DMS114 treated with DMSO at 0.1 percent for 48 hours (cell line): ENCODE data around the gene TSPAN9.

Experiments
- DNase-seq: peaks from one replicate; lab custom pipeline; 2025; ENCODE audit not compliant: unreplicated experiment; lab: John Stamatoyannopoulos, UW

The TSPAN9 gene

DNA sequence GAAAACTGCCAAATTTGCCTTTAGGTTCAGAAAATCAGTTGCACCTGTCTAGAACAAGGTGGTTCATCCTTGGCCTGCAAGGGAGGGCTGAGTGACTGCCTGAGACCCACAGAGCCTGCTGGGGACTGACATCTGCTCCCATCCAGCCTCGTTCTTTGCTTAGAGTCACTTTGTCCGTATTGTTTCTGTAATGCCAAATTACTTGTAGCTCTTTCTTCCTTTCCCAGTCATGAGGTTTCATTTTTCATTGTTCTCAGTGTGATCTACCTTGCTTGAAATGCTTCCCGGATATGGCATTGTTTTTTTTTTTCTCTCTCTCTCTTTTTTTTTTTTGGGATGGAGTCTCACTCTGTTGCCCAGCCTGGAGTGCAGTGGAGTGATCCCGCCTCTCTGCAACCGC, 21.3 kb downstream of the TSPAN9 start:
- DNase-seq: no peak

DNA sequence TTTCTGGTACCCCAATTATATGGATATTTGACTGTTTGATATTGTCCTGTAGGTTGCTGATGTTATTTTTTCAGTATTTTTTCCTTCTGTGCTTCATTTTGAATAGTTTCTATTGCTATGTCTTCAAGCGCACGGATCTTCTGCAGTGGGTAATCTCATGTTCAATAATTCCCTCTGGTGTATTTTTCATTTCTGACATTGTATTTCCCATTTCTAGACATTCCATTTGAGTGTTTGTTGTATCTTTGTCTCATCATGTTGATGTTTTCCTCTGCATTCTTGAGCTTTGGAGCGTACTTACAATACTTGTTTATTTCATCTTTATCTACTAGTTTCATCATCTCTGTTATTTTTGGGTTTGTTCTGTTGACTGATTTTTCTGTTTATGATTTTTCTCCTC, 22.0 kb downstream of the TSPAN9 start:
- DNase-seq: no peak

DNA sequence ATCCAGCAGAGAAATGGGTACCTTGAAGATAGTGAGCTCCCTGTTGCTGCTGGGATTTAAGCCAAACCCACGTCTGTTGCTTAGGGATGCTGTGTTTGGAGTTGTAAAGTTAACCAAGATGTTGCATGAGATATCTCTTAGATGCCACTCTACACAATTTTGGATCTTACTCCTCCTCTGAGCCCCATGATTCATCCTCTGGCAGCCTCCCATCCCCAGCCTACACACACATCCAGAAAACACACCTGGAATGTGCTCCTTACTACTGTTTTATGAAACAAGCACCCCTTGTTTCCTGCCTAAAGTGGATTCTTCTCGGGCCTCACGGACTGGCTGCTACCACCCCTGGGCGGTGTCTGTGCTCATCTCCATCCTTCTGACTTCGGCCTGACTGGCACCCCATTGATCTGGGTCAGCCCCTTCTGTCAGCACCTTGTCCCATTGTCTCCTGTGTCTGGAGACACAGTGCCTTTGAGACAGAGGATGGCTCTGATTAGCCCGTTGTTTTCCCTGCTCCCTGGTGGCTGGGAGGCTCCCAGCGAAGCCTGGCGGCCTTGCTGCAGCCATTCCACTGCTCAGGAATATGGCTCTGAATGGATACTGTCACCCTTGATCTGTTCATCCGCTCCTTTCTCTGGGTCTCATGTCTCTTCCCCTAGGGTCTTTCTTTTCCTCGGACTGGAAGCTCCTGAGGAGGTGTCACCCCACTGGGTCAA, 24.3 kb downstream of the TSPAN9 start:
- DNase-seq: no peak

DNA sequence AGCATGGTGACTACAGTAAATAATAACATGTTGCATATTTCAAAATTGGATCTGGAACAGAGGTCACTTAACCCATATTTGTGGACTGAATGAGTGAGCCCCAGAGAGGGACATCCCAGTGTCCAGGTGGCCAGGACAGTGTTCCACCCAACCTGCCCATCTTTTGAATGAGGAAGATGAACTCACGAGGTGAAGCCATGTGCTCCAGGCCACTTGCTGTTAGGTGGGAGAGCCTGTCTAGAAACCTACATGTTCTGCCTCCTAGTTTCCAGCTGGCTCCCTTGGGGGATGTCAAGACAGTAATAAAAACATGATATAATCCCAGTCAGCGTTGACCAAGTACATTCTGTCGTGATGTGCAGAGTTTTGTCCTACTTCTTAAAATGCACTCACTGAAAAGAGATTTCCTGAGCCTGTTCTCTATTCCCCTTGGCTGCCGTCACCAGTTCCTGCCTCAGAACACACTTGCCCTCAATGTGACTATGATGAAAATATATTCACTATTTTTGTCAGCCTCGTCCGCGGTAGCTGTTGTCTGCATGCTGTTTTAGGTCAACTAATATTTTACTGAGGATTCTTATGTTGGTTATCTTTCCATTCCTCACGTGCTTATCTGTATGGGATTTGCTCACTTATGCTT, 25.7 kb downstream of the TSPAN9 start:
- DNase-seq: no peak

DNA sequence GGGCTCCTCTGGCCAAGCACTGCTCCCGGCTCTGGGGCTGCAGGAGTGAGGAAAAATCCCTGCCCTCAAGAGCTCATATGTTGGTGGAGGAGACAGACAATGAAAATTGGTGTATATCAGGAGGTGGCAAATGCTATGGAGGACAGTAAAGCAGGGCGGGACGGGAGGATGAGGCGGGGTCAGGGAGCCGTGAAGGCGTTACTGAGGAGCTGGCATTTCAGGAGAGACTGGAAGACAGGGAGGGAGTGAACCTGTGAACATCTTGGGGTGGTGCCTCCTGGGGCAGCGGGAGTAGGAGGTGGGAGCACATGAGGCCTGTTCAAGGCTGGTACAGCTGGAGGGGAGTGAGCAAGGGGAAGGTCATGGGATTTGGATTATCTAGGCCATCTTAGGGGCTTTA, 26.6 kb downstream of the TSPAN9 start:
- no peak for DNase-seq

DNA sequence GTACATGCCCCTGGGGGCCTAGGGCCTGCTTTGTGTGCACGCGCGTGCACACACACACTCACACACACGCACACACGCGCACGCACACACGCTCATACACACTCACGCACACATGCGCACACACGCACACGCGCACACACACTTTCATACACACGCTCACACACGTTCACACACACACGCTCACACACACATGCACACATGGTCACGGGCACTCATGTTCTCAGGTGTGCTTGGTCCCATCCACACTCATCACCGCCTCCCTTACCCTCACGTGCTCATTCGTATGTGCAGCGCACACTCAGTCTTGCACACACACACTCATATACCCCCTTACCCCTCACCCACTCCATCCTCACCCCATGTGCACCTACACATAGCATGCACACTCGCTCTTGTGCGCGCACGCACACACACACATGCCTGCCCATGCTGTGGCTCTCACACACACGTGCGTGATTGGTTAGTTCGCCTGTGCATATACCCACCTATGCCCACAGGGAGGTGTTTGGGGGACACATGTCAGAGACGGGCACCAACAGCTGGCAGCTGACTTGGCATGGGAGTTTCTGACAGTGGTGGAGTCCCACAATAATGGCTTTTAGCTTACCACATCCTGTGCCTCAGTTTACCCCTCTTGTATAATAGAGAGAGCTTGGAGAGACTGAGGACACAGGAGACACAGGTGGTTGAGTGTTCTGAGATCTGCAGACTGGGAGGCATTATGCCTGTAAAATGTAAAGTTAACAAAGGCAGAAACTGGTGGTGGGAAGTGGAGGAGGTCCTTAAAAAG, 28.7 kb downstream of the TSPAN9 start:
- no peak for DNase-seq

DNA sequence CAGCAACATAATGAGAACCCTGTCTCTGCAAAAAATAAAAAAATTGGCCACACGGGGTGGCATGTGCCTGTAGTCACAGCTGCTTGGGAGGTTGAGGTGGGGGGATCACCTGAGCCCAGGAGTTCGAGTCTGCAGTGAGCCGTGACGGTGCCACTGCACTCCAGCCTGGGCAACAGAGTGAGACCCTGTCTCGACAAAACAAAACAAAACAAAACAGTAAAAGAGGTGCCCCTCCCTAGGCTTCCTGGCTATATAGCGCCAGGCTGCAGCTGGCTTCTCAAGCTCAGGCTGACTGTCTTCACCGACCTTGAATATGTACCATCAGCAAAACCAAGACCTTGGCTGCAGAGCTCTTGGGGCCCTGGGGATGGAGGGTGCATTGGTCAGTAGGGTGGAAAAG, 29.4 kb downstream of the TSPAN9 start:
- no peak for DNase-seq

DNA sequence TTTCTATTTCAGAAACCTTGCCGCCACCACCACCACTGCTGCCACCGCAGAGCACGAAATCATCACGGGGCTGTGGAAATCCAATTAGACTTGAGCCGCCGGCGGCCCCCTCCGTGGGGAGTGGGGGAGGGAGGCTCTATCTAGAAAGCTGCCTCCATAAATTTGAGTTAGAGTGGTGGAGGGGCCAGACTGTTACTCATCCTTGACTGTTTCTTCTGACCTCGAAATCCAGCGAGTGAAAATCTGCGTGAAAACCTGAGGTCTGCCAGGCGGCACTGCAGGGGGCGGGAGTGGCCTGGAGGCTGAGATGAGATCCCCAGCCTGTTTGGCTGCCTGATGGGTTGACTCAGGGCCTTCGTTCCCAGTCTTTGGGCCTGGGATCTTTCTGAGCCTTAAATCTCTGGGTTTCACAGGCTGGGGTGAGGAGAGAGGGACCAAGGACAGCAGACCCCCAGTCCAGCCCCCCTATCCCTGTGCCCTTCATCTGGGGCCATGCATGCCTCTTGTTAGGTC, 29.9 kb downstream of the TSPAN9 start:
- DNase-seq: no peak

DNA sequence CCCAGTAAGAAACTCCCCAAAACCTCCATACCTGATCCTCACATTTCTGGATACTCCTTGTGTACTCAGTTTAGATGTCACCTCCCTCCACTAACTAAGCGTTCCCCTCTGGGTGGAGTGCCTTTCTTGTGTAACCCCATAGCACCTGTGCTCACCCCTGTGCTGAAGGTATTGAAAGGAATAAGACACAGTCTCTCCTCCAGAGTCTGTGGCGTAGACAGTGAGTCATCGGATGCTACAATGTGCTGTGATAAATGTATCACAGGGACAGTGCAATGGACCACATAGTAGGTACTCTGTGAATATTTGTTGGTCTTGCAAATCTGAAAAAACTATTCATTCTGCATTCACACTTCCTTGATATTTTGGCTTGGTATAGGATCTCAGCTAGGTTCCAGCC, 30.8 kb downstream of the TSPAN9 start:
- DNase-seq: no peak

DNA sequence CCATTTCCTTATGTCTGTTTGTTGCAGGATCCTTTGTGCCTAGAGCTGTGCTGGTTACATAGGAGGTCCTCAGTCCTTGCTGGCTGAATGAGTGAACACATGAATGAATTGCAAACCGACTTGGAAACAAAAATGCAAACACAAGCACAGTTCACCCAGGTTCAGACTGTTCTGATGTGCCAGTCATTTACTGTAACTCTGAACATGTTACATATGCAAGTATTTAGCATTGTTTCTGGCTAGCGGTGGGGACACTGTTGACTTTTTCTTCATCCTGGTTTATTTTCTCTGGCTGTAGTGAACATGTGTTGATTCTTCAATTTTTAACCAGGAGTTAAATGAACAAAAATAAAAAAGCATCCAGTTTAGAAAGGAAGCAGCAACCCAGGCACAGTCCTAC, 33.4 kb downstream of the TSPAN9 start:
- DNase-seq: no peak

DNA sequence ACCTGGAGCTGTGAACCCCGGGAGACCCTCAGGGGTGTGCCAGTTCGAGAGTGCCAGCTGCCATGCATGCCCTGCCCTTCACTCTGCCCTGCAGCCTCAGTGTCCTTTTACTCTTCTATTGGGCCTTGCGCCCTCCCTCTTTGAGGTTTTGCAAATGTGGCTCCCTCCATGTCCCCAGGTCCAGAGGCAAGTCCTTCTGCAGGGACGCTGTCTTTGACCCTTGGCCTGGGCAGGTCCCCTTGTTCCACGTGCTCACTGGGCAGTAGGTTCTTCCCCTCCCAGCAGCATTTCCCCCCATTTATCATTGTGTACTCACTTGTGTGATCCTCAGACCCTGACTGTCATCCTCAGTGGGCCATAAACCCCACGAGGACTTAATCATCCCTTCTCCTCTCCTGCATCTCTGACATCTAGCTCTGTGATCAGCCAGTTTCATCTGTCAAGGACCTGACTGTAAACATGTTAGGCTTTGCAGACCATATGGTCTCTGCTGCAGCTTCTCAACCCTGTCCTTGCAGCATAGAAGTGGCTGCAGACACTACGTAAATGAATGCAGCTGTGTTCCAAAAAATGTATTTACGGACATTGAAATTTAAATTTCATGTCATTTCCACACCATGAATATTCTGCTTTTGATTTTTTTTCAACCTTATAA, 36.6 kb downstream of the TSPAN9 start:
- no peak for DNase-seq

DNA sequence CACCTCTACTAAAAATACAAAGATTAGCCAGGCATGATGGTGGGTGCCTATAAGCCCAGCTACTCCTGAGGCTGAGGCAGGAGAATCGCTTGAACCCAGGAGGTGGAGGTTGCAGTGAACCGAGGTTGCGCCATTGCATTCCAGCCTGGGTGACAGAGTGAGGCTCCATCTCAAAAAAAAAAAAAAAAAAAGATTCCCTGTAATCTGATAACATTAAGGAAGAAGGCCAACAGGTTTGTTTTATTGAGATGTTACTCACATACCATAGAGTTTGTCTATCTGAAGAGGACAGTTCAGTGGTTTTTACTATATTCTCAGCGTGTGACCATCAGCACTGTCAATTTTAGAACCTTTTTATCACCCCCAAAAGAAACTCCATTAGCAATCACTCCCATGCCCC, 37.5 kb downstream of the TSPAN9 start:
- DNase-seq: no peak

DNA sequence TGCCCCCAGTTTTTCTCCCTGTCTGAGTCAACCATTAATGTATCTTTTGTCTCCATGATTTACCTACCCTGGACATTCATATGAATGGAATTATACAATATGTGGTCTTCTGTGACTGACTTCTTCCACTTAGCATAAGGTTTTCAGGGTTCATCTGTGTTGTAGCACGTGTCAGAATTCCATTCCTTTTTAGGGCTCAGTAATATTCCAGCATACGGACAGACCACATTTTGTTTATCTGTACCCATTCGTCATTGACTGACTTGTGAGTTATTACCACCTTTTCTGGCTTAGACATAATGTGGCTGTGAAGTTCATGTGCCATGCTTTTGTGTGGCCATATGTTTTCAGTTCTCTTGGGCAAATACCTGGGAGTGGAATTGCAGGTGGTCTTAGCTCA, 37.9 kb downstream of the TSPAN9 start:
- DNase-seq: no peak

DNA sequence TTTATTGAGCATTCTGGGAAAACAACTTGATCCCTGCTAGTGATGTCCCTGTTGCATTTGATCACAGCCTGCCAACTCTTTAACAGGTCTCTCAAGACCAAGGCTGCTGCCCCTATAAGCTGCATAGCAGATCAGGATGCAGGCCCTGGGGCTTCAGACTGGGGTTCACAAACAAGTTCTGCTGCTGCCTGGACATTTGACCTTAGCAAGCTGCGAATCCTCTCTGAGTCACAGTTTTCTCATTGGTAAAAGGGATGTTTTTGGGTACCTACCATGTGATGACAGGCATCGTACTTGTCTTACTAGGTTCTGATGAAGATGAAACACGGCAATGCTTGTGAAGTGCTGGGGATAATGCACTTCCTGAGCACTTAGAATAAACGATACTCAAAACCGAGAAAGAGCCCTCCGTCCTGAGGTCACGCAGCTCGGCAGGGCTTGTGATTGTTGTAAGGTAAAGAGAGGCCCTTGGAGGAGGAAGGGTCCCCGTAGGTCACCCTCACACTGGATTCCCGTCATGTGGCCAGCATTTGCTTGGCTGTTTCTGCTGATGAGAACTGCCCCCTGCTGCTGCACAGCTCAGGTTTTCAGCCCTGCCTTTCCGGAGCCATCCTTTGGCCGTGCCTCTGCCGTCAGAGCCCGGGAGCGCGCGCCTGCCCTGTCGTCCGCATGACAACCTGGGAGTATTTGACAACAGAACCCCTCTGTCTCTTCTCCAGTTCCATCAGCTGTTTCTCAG, 39.1 kb downstream of the TSPAN9 start:
- DNase-seq: no peak

DNA sequence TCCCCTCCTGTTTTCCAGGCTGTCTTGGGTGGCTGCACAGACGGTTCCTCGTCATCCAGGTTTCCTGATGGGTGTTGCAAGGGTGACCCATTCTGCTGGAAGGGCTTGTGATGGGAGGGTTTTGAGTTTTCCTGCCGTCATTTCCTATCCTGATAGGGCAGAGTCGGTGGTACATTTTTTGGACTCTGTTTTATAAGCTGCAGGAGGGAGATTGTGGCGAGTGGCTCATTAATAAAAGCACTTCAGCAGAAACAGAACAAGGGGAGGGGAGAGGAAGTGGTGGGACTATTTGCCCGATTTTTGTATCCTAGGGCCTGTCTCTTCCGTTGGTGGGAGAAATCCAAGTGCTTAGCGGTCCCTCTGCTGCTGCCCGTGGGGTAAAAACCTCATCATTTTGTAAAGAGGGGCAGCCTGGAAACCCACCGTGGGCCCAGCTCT, 40.0 kb downstream of the TSPAN9 start:
- no peak for DNase-seq

DNA sequence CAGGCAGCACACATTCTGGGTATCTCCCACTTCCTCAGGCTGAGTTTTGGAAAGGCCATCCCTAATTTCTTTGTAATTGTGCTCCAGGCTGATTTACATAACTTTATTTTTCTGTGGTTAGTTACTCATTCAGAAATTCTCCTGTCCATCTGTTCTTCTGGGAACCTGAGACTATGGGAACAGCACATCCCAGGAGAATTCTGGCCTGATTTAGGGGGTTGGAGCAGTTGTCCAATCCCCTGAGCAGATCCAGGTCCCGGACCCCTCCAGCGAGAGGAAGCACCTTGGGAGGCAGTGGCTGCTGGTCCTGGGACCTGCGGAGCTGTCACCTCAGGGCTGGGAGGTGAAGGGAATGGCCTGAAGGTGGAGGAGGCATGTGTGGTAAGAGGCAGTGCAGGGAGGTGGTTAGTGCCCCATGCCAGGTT, 40.4 kb downstream of the TSPAN9 start:
- DNase-seq: no peak

DNA sequence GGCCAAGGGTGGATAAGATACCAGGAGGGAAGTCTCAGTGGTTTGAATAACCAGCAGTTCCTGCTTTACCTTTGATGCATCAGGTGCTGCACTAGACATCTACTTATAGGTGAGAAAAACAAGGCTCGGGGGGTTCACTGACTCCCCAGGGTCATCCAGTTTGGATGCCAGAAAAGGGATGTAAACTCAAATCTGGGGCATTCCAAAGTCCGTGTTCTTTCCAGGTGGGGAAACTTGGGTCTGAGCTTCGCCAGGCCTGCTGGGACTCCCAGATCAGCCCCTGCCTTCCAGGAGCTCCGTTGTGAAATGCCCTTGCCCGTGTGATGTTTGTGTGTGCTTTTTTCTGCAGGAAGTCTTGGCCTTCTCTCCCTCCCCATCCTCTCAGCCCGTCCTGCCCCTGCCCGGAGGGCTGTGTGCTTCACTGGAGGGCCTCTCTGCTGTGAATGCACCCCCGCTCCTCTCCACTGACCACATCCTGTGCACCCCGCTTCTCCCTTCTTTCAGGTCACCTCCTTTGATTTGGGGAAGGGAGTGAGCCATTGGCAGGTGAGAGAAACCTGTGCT, 42.1 kb downstream of the TSPAN9 start:
- no peak for DNase-seq

DNA sequence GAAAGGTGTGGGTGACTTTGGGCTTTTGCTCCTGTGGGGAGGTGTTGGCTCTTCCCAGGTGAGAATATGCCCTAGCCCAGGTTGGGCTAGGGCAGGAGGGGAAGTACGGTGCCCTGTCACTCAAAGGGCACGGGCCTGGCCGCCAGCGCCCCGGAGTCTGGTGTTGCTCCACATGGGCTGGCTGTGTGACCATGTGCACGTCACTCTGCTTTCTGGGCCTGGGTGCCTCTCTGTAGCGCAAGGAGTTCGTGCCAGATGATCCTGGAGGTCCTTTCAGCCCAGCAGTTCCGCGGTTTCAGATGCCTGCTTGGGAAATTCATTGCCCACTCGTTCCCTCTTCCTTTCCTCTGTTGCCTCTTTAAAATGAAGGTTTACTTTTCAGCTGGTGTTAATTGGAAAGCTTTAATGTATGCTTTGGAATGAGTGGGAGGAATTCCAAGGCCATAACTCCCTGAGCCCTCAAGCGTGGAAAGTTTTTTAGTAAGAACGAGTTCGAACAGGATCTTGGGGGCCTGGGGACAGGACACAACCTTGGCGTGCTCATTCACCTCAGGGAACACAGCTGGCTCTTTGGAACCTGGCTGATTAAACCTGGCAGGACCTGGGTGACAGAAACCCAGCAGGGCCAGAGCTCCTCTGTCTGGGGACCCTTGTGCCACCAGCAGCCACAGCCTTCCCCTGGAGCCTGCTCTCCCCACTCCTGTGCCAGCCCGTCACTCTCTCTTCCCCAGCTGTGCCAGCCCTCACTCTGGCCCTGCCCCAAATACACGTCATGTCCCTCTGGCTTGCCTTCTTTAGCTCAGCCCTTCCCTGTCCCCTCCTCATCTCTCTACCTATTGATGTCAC, 42.8 kb downstream of the TSPAN9 start:
- no peak for DNase-seq

DNA sequence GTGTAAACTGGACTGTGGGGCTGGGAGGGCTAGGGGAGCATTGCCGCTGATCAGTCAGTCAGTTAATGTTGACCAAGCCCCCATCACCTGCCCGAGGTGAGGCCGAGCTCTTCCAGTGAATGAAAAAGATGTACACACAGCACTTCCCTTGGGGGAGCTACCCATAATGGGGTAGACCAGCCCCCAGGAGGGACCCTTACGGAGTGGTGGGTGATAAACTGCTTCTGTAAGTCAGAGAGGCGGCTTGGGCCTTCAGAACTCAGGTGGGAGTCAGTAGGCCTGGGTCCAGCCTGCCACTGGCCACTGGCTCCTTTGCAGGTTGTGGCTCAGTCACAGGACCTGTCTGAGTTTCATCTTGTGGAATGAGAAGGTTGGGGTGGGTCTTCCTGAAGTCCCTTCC, 43.5 kb downstream of the TSPAN9 start:
- DNase-seq: no peak
